Measurements from ENCODE around the gene FNDC5. TPM values are rescaled to one million over a fixed set of nuclear protein-coding genes. Genes with fewer than 3 reads are reported as not detected.

The FNDC5 gene
- total and polyA plus RNA-seq, 10 of the 15 experiments (the other 5 are each of a cell fraction or from before 2014, with no cell fraction given), result 0.01 to 0.29 (median 0.19) TPM; not detected in 4

GRCh38 chr1:32891241-32891570, 20.5 kb upstream of the FNDC5 start (continued):
- TF ChIP-seq ZNF687 (IDR thresholded peaks at IDR 0.05), result no peak
- TF ChIP-seq NFYA (IDR thresholded peaks at IDR 0.05; ENCODE audit: borderline replicate concordance, low read depth, low read length), result no peak
- TF ChIP-seq STAT1 (conservative IDR thresholded peaks at IDR 0.05), result no peak
- TF ChIP-seq MXI1 (IDR thresholded peaks at IDR 0.05; ENCODE audit: low read depth, low read length), result no peak
- TF ChIP-seq NR2C1 (IDR thresholded peaks at IDR 0.05), result no peak
- TF ChIP-seq PAX5 (IDR thresholded peaks at IDR 0.05; ENCODE audit: borderline replicate concordance, low read depth, low read length), result no peak
- no peak for TF ChIP-seq PKNOX1 (IDR thresholded peaks at IDR 0.05)
- TF ChIP-seq TCF3 (IDR thresholded peaks at IDR 0.05; ENCODE audit: borderline replicate concordance, insufficient read depth, low read depth, low read length), result no peak
- TF ChIP-seq ZBTB4 (CRISPR knock-in tag; IDR thresholded peaks at IDR 0.05), result no peak

Measured in GM12878 (cell line).